HFFc6 (cell line): ENCODE data around the gene FAM81B. TPM values are rescaled to one million over a fixed set of nuclear protein-coding genes. Genes with fewer than 3 reads are reported as not detected.
"Not testable (repeated sequence)": the region's sequence is repeated elsewhere in the genome, so short reads cannot be mapped to it uniquely, and the experiment has no call there.

Experiments used
- DNase-seq: peaks from one replicate; pipeline ENCODE4 v3.0.0-alpha.2; 2018
- H3K27ac Mint-ChIP-seq: 2 replicates; pipeline ENCODE4 v1.8.0; 2020; ENCODE audit warnings: mild to moderate bottlenecking, mixed read lengths
- H3K27me3 Mint-ChIP-seq: 2 replicates; pipeline ENCODE4 v1.8.0; 2021; ENCODE audit warnings: mild to moderate bottlenecking, moderate library complexity, mixed read lengths; ENCODE audit not compliant: insufficient read depth
- H3K36me3 Mint-ChIP-seq: 2 replicates; pipeline ENCODE4 v1.8.0; 2021; ENCODE audit warnings: low read depth, mixed read lengths
- H3K4me1 Mint-ChIP-seq: 2 replicates; pipeline ENCODE4 v1.8.0; 2020; ENCODE audit warnings: low read depth, mixed read lengths
- H3K4me3 Mint-ChIP-seq: 2 replicates; pipeline ENCODE4 v1.8.0; 2020; ENCODE audit warnings: mild to moderate bottlenecking, moderate library complexity, mixed read lengths
- H3K9me3 Mint-ChIP-seq: 2 replicates; pipeline ENCODE4 v1.8.0; 2020; ENCODE audit warnings: mild to moderate bottlenecking, mixed read lengths
- CTCF ChIP-seq: fragments of 200-600 bp; sonication (generic); IDR thresholded peaks from 2 replicates; pipeline ENCODE4 v1.5.0; 2021; ENCODE audit warnings: antibody characterized with exemption, mild to moderate bottlenecking
- total RNA-seq, 6 experiments: library from RNA; stranded (reverse); fragmentation: NEBNext Ultra II Directional; extraction: Animal tissue kit (Norgen Biotek cat#: 25700); gene quantifications; 2 replicates in 1 of 6; 3 replicates in 5 of 6; pipeline ENCODE4 v1.2.3, GENCODE V29; 2021

Gene FAM81B
- total RNA-seq, 6 experiments from 2014 or later: not detected

- H3K27ac Mint-ChIP-seq: no peak overlapping the region
- H3K4me1 Mint-ChIP-seq: no peaks in the 10 kb centered on the region
- no peak for TF ChIP-seq CTCF
- H3K4me3 Mint-ChIP-seq: no peak overlapping the region
- peaks cover 11% of the 10 kb centered on the region for H3K27me3 Mint-ChIP-seq
- H3K36me3 Mint-ChIP-seq: no peaks in the 10 kb centered on the region
- no peaks in the 10 kb centered on the region; the same call in 1 of the 2 replicates for H3K9me3 Mint-ChIP-seq
- DNase-seq: no peak
Observed at GRCh38 chr5:95379133-95379532, 12.0 kb upstream of the FAM81B start.

GRCh38 chr5:95380103-95380628 is 11.0 kb upstream of the FAM81B start:
- Mint-ChIP-seq H3K4me1 (no peaks in the 10 kb centered on the region), H3K27me3 (peaks cover 9% of the 10 kb centered on the region), H3K4me3 (no peak overlapping the region), H3K9me3 (no peaks in the 10 kb centered on the region; the same call in 1 of the 2 replicates), H3K36me3 (no peaks in the 10 kb centered on the region), H3K27ac (no peak overlapping the region)
- no peak for DNase-seq
- no peak for TF ChIP-seq CTCF

GRCh38 chr5:95382801-95383200 is 8.4 kb upstream of the FAM81B start:
- H3K36me3 Mint-ChIP-seq: no peaks in the 10 kb centered on the region
- no peak for TF ChIP-seq CTCF
- no peak overlapping the region for H3K4me3 Mint-ChIP-seq
- no peaks in the 10 kb centered on the region for H3K4me1 Mint-ChIP-seq
- no peak overlapping the region for H3K27ac Mint-ChIP-seq
- H3K27me3 Mint-ChIP-seq: peaks cover 6% of the 10 kb centered on the region
- no peaks in the 10 kb centered on the region; the same call in 1 of the 2 replicates for H3K9me3 Mint-ChIP-seq
- DNase-seq: no peak

GRCh38 chr5:95384485-95385213 is 6.5 kb upstream of the FAM81B start:
- DNase-seq: no peak
- TF ChIP-seq CTCF: no peak
- peaks cover 6% of the 10 kb centered on the region for H3K27me3 Mint-ChIP-seq
- H3K36me3 Mint-ChIP-seq: no peaks in the 10 kb centered on the region
- H3K4me1 Mint-ChIP-seq: no peaks in the 10 kb centered on the region
- no peaks in the 10 kb centered on the region; the same call in 1 of the 2 replicates for H3K9me3 Mint-ChIP-seq
- no peak overlapping the region for H3K4me3 Mint-ChIP-seq
- H3K27ac Mint-ChIP-seq: no peak overlapping the region

- no peak for TF ChIP-seq CTCF
- Mint-ChIP-seq H3K36me3 (no peaks in the 10 kb centered on the region), H3K27ac (no peak overlapping the region)
Observed at GRCh38 chr5:95385334-95385733, 5.8 kb upstream of the FAM81B start.

GRCh38 chr5:95391965-95392364 is 799 bp downstream of the FAM81B start:
- H3K36me3 Mint-ChIP-seq, H3K27ac Mint-ChIP-seq, H3K9me3 Mint-ChIP-seq, DNase-seq, H3K4me1 Mint-ChIP-seq, H3K4me3 Mint-ChIP-seq, H3K27me3 Mint-ChIP-seq: not testable (repeated sequence)

More at GRCh38 chr5:95385334-95385733, 5.8 kb upstream of the FAM81B start:
- H3K27me3 Mint-ChIP-seq: peaks cover 6% of the 10 kb centered on the region
- H3K4me1 Mint-ChIP-seq: no peaks in the 10 kb centered on the region
- H3K9me3 Mint-ChIP-seq: no peaks in the 10 kb centered on the region
- H3K4me3 Mint-ChIP-seq: no peak overlapping the region
- no peak for DNase-seq
